Colon (tissue), 2 donors: ENCODE data around the gene DISP3.

Source experiments
- FAIRE-seq: peaks from 2 replicates; lab custom pipeline; 2012; peaks lifted over from hg19 to GRCh38; lab: Jason Lieb, UNC
- donor health status: control.
- donor health status: control.

DISP3 gene, protein sequence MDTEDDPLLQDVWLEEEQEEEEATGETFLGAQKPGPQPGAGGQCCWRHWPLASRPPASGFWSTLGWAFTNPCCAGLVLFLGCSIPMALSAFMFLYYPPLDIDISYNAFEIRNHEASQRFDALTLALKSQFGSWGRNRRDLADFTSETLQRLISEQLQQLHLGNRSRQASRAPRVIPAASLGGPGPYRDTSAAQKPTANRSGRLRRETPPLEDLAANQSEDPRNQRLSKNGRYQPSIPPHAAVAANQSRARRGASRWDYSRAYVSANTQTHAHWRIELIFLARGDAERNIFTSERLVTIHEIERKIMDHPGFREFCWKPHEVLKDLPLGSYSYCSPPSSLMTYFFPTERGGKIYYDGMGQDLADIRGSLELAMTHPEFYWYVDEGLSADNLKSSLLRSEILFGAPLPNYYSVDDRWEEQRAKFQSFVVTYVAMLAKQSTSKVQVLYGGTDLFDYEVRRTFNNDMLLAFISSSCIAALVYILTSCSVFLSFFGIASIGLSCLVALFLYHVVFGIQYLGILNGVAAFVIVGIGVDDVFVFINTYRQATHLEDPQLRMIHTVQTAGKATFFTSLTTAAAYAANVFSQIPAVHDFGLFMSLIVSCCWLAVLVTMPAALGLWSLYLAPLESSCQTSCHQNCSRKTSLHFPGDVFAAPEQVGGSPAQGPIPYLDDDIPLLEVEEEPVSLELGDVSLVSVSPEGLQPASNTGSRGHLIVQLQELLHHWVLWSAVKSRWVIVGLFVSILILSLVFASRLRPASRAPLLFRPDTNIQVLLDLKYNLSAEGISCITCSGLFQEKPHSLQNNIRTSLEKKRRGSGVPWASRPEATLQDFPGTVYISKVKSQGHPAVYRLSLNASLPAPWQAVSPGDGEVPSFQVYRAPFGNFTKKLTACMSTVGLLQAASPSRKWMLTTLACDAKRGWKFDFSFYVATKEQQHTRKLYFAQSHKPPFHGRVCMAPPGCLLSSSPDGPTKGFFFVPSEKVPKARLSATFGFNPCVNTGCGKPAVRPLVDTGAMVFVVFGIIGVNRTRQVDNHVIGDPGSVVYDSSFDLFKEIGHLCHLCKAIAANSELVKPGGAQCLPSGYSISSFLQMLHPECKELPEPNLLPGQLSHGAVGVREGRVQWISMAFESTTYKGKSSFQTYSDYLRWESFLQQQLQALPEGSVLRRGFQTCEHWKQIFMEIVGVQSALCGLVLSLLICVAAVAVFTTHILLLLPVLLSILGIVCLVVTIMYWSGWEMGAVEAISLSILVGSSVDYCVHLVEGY (N-terminal part only)

DNA sequence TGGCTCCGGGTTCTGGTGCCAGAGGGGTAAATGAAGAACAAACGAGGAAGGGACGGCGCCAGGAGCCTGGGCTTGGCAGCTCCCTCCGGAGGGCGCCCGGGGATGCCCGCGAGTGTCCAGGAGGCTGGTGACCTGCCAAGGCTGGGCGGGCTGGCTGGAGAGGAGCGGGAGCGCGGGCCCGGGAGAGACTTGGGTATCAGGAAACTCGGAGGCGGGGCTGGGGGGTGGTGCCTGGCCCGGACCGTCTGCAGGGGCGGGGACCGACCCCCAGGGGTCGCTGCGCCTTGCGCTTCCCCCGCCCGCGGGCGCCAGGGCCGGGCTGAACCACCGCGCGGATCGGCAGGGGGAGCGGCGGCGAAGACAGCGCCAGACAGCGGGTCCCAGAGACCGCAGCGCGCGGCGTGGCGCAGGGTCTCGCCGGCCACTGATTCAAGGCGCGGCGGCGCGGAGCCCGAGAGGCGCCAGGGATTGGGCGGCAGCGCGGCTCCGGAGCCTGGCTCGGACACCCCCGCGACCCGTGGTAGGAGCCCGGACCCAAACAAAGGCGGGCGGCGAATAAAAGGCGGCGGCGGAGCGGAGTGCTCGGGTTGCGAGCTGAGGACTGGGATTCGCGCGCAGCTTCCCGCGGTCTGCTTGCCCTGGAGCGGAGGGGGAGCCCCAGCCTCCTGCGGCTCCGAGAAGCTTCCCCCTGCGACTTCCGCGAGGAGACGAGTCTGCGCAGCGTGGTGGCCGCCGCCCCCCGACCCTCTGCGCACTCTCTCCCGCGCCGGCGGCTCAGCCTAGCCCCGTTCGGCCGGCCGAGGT lies at the start of gene DISP3:
DISP3 (plus strand) TSS at position 585 of the 804 bp plus-strand sequence. CDS start 21,838 bp downstream, outside the sequence.
- FAIRE-seq = no peak

DNA sequence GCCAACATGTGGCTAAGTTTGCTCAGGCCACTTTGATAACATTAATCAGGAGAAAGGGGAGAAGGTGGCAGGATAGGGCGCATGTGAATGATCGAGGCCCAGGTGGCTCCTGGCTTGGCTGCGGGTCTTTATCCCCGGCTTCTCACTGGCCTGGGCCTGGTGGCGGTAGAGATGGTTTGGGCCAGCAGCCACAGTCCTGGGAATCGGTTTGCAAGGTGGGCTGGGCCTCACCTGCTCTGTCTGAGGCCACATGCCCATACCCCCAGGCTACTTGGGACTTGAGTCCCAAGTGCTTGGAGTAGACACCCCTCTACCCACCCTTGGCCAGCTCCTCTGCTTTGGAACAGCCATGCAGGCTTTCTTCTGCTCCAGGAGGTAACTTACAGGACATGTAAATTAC lies 49.7 kb upstream of the DISP3 start:
- no peak for FAIRE-seq

DNA sequence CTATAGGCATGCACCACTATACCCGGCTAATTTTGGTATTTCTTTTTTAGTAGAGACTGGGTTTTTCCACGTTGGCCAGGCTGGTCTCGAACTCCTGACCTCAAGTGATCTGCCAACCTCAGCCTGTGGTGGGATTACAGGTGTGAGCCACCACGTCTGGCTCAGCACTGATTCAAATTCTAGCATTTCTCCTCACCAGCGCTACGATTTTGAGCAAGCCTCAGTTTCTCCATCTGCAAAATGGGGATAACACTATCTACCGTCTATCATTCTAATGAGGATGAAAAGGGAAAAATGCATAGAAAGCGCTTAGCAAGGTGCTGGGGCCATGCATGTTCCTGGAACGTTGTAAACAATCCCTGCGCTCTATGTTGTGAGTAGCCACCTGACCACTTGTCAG lies 49.0 kb upstream of the DISP3 start:
- no peak for FAIRE-seq

DNA sequence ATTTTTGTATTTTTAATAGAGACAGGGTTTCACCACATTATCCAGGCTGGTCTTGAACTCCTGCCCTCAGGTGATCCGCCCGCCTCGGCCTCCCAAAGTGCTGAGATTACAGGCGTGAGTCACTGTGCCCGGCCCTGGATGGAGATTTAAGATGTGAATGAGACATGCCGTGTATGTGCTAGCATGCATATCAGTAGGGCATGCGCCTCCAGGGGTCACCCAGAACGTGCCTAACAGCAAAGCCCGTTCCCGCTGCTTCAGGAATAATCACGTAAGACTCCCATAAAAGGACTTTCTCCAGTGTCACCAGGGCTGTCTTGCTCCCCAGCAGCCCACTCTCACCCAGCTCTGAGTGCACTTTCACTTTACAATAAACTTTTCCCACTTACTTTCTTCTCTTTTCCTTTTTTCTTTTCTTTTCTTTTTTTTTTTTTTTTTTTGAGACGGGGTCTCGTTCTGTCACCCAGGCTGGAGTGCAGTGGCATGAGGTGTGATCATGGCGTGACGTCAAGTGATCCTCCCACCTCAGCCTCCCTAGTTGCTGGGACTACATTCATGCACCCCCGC lies 46.9 kb upstream of the DISP3 start:
- FAIRE-seq = no peak

DNA sequence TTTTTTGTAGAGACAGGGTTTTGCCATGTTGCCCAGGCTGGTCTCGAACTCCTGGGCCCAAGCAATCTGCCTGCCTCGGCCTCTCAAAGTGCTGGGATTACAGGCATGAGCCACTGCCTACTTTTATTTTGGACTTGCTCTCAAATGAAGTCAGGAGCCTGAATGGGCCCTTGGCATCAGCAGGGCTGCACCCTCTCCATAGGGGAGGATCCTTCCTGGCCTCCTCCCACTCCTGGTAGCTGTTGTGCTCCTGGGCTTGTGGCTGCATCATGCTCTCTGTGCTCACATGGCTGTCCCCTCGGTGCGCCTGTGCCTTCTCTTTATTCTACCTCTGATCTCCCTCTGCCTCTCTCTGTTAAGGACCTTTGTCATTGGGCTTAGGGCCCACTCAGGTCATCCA lies 46.4 kb upstream of the DISP3 start:
- no peak for FAIRE-seq

DNA sequence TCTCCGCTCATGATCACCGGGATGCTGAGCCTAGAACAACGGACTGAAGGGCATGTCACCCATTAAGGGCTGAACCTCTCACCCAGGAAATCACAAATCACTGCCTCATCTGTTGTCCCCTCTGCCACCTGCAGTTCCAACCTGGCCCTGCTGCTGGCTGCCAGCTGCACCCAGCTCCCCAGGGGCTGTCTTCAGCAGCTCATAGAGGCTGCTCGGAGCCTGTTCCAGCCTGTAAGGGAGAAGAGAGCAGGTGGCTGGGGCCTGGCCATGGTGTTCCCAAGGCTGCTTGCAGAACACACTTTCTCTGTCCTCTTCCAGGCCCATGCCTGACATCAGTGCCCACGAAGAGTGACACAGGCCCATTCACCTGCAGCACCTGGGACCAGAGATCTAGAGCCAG lies 44.5 kb upstream of the DISP3 start:
- no peak for FAIRE-seq

DNA sequence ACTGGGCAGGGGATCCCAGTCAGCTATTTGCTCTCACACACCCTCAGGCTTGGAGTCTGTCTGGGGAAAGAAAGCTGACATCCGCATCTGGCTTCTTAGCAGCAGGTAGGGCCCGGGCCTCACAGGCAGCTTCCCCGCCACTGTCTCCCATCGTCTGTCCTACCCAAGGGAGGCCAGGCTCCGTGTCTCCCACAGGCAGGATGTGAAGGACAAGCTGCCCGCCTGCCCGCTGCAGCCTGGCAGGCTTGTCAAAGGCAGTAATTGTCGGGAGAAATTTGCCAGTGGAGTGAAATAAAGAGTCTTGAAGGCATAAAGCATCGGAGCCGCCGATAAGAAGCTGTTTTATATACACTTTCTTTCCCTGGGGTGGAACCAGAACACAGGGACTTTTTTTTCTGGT lies 44.0 kb upstream of the DISP3 start:
- FAIRE-seq = no peak

DNA sequence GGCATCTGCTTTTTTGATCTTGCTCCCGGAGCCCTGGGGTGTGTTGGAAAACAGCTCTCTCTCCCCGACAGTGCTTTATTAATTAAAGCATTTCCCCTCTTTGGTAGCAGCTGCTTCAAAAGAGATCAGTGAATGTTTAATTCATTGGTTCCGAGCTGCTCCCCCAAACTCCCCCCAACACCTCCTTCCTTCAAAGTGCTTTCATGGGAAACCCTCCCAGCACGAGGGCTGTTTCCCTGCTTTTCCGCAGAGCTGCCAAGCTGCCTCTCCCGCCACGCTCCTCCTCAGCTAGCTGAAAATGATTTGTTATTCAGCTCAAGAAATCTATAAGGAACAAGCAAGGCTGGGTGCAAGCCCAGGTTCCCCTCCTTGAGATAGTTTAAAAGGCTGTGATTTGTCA lies 40.0 kb upstream of the DISP3 start:
- FAIRE-seq = no peak

DNA sequence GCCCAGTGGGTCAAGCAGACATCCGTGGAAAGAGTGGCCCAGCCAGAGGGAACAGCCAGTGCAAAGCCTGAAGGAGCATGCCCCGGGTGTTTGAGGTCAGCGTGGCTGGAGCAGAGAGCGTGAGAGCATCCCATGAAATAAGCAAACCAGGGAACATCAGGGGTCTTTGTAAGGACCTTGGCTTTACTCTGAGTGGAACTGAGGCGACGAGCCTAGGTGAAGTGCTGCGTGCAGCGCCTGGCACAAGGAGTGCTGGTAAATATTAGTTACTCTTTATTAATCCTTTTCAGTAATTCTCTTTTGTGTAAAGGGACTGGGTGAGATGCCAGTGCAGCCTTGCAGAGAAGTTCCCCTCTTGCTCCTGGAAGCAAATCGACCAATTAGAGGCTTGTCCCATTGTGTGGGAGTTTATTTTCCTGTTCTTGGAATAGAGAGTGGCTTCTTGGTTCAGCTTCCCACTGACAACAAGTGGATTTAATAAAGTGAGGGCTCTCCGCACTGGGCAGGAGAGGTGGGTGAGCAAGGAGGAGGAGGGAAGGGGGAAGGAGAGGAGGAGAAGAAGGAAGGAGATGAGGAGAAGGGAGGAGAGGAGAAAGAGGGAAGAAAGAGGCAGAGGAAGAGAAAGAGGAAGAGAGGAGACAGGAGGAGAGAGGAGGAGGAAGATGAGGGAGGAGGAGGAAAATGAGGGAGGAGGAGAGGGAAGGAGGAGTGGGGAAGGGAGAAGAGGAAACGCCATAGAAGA lies 37.6 kb upstream of the DISP3 start:
- FAIRE-seq = no peak

DNA sequence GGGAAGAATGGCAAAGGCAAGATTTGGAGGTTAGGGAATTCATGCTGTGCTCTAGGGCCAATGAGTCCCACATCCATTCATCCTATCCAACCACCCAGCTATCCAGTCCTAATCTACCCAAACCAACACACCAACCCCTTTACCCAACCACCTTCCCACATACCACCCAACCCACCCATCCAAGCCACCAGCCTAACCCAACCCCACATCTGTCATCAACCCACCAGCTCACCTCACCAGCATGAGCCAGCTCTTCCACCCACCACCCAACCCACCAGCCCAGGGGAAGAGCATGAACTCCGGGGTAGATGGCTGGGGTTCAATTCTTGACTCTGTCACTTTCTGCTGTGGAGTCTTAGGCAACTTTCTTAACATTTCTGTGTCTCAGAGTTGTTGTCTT lies 35.9 kb upstream of the DISP3 start:
- FAIRE-seq = no peak

DNA sequence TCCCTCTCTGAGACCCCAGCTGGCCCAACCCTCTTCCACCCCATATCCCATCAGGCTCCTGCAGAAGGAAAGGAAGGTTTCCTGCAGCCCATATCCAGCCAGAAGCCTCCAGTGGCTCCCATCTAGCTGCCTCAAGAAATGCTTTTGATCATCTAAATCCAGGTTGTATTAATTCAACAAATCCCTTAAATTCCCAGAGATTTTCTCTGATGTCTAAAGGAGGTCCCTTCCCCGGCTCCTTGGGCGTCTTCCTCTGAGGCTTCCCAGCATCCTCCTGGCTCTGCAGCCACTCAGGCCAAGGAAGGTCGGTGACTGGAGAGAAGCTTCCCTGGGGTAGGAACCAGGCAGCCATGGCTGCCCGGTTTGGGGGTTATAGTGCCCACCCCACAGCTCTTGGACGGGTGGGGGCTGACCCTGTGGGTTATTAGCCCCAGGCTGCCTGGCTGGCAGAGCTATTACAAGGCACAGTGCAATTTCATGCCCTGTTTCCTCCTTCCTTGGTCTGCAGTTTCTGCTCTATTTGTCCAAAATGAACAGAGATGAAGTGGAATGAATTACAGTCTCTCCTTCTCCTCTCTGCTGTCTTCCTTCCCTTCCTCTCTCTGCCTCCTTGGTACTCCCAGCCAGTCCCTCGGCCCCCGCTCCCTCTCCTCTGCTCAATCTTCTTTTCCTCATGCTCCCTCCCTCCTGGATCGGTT lies 34.8 kb upstream of the DISP3 start:
- FAIRE-seq = no peak

DNA sequence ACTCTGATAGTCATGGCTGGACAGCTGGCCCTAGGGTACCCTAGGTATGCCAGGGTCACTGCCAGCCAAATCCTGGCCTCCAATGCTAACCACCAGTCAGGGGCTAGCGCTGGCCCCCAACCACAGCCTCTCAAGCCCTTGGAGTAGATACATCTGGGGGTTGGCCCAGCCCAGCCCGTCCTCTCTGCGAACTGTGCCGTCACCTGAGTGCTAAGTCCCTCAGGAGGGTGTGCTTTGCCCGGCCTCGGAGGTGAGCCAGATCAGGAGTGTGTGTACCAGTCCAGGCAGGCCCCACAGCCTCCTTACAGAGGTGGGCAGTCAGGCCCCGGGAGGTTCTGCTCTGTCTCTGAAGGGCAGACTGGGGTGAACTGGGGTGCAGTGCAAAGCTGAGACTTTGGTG lies 34.0 kb upstream of the DISP3 start:
- FAIRE-seq = no peak

DNA sequence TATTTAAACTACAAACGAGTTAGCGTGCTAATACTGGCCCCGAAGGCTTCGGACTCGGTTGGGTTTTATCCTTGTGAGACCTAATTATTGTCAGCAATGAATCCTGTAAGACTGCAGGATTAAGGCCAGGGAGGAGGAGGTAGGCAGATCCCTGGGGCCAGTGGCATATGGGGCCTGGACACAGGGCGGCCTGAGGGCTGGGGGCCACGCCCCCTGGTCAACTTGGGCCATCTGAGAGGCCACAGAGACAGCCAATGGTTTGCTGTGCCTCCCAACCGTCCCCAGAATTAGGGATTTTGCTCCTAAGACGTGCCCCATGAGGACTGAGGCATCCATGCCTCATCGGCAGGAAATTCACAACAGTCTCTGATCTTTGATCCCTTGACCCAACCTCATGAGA lies 31.1 kb upstream of the DISP3 start:
- FAIRE-seq = no peak

DNA sequence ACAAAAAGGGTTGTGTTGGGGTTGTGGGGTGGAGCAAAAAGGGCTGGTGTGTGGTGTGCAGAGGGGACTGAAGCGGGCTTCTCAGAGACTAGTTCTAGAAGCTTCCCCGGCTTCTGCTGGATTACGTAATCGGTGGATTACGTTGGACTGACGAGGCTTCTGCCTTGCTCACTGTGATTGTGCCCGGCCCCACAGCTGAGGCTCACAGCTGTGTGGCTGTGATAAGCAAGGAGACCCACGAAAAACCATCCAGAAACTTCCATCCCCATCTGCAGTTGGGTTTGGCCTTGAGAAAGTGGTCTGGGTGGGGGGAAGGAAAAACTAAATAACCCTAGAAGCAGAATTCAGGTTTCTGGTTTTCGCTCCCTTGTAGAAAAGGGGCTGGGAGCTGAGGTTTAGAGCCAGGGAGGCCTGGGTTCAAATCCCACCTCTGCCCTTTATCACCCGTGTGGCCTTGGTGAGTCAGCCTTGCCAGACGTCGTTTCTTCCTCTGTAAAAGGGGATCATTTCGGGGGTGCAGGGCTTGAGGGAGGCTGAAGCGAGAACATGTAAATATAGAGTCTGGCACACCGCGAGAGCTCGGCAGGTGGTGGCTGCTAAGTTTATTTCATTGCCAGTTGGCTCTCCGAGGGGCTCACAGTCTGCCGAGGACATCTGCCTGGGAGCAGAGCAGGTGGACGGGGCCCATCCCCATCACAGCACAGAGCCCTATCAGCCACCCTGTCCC lies 30.4 kb upstream of the DISP3 start:
- FAIRE-seq = no peak

DNA sequence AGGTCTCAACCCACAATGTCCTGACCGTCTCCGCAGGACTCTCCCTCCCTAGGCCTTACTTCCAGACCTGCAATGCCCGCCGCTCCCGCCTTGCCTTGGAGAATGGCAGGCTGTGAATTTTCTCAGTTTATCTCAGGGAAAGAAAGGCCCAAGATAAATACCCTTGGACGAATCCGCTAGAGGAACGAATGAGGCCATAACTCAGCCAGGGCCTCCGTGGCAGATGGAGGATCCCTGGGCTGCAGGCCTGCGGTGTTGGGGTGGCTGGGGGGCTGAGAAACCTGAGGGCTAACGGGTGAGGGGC lies 29.9 kb upstream of the DISP3 start:
- no peak for FAIRE-seq

DNA sequence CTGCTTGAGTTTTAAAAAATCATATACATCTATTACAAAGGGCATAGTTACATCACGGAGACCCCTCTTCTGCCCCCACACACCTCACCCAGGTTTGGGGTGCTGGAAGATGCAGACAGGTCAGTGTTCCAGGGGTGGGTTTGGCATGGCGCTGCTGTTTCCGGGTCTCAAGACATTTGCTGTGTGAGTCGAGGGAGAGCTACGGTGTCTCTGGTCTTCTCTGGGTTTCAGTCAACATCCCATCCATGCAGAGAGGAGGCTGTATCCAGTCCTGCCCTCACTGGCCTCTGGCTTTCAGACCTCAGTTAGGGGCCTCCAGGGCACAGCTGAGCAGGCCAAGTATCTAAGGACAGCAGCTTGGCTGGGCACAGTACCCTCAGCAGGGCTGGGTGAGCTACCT lies 28.6 kb upstream of the DISP3 start:
- no peak for FAIRE-seq

DNA sequence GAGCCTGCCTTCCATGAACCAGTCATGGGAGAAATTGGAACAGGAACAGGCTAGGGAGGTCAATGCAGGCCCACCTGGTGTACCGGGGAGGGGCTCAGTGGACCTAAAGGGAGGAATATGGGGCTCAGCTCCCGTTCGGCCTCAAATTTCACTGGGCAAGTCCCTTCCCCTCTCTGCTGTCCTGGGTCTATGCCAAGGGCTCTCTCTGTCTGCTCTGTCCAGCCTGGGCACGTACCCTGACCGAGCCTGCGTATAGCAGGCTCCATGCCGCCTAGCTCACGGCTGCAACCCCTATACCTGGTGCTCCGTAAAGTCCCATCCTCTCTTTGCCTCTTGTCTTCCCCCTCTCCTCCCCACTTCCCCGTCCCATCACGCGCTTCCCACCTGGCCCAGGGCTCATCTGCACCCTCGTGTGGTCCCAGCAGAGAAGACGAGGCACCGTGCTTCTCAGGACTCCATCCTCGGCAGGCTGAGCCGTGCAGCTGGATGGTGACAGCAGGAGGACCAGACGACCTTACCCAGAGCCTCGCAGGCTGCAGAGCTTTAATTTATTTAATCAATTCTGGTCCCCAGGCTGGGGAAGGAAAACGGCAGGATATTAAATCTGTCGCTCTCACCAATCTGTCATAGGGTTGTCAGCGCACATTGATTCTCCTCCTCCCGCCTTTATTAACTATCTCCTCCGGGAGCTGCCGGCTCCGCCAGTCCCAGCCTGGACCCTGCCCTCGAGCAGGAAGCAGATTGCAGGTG lies 25.0 kb upstream of the DISP3 start:
- no peak for FAIRE-seq

DNA sequence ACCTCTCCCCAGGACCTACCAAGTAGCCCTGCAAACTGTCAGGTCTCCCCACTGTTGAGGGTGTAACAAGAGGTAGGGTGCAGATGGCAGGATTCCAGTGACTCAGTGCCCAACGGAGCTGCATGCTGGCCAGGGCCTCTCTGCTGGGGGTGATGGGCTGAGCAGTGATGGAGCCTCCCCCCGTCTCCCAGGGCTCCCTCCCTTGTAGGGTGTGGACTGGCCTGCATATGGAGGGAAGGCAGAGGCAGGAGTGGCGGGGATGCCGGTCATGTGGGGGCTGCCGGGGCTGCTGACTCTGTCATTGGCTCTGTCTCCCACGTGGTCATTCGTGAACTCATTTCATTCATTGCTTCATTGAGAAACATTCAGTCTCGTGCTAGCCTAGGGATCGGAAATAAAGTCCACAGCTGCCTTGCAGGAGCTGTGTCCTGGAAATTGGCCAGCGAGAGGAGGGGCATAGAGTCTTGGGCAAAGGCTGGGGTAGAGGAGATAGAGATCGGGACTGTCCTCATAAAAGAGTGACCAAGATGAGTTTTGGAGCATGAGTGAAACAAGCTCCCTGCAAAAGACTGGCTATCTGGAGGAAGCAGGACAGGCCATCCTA lies 22.9 kb upstream of the DISP3 start:
- FAIRE-seq = no peak
